GM12874 (cell line): ENCODE data around the gene RNF224.

Source experiments
- TF ChIP-seq, protein P1 (sequence below): IDR thresholded peaks from 2 replicates; pipeline ENCODE4 v1.5.1; 2011; ENCODE audit warnings: low read depth, mild to moderate bottlenecking, control low read depth, low read length, moderate library complexity; ENCODE audit not compliant: insufficient read depth

RNF224 gene

DNA sequence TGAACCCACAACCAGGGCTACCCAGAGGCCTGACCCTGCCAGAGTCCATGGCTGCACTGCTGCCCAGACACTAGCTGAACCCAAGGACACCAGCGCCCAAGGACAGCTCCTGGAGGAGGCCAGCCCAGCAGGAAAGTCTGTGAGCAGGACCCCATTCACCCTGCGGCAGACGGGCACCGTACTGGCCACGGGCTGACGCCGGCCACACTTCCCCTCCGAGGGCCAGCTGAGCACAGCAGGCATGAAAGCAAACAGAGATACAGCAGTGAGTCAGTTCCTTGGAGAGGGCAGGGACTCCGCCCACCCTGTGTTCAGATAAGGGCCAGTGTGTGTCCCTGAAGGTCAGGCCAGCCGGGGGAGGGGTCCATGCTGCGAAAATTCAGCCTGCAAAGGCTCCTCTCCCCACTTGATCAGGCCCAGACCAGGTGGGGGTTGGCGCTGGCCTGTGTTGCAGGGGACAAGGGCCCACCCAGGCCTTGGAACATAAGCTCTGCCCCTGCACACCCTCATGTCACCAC lies 8.5 kb upstream of the RNF224 start:
- TF ChIP-seq, protein P1, sequence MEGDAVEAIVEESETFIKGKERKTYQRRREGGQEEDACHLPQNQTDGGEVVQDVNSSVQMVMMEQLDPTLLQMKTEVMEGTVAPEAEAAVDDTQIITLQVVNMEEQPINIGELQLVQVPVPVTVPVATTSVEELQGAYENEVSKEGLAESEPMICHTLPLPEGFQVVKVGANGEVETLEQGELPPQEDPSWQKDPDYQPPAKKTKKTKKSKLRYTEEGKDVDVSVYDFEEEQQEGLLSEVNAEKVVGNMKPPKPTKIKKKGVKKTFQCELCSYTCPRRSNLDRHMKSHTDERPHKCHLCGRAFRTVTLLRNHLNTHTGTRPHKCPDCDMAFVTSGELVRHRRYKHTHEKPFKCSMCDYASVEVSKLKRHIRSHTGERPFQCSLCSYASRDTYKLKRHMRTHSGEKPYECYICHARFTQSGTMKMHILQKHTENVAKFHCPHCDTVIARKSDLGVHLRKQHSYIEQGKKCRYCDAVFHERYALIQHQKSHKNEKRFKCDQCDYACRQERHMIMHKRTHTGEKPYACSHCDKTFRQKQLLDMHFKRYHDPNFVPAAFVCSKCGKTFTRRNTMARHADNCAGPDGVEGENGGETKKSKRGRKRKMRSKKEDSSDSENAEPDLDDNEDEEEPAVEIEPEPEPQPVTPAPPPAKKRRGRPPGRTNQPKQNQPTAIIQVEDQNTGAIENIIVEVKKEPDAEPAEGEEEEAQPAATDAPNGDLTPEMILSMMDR, result no peak

DNA sequence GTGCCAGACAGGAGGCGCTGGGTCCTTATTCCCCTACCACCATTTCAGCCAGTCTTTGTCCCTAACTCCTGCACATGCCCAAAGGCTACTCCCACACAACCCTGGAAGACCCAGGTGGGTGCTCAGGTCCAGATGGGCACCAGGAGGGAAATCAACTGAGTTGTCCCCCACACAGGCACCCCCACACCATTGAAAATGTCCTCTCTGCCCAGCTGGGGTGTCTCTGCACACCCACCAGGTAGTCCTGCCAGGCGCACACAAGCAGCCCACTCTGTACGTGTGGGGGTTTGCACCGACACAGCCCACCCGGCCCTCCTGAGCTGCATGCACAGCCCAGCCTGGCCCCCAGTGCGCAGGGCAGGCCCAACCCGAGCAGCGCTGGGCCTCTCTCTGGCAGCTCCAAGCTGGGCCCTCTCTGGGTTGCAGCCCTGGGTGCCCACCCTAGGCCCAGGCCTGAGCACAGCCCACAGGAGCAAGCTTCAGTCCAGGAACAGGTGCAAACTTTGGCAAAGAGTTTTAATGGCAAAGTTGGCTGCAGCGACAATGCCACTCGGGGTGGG lies 7.5 kb upstream of the RNF224 start:
- TF ChIP-seq, protein P1, result no peak

DNA sequence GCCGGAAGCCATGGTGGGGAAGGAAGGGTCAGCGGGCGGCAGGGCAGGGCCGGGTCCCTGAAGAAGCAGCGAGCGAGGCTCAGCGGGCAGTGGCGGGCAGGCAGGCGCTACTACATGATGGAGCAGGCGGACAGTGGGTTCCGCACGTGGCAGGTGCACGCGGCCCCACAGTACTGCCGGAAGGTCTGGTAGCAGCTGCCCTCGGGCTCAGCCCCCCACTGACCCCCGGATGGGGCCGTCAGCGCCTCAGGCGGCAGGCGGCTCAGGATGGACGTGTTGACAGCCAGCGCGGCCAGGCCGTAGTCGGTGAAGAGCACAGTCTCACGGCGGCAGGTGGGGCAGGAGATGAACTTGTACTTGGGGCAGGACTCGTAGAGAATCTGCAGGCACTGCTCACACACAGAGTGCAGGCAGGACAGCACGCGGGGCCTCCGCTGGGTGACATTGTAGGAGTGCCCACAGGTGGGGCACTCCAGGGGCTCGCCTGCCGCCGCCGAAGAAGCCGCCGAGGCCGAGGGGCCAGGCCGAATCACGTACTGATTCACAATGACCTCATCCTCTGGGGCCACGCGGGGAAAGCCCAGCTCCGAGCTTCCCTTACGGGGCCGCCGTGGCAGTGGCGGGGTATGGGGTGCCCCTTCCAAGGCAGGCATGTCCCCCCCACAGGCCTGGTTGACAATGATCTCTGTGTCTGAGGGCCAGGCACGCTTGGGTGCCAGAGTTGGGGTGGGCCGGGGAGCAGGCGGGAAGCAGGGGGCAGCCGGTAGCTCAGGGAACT lies 6.8 kb upstream of the RNF224 start:
- TF ChIP-seq, protein P1, result no peak

DNA sequence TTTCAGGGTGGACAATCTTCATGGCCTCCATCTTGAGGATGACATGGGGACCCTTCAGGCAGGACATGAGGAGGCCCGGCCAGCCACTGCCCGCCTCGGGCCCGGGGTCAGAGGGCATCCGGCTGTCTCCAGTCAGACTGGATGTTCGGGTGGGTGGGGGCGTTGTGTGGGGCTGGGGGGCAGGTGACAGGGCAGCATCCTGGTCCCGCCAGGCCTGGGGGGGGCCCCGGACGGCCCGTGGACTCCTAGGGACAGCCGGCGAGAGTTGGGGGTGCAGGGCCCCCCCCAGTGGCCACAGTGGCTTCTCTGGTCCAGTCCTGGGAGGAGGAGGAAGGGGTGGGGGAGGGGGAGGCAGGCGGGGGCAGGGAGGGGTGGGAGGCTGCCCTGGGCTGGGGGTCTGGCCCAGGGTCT lies 6.2 kb upstream of the RNF224 start:
- TF ChIP-seq, protein P1, result no peak

DNA sequence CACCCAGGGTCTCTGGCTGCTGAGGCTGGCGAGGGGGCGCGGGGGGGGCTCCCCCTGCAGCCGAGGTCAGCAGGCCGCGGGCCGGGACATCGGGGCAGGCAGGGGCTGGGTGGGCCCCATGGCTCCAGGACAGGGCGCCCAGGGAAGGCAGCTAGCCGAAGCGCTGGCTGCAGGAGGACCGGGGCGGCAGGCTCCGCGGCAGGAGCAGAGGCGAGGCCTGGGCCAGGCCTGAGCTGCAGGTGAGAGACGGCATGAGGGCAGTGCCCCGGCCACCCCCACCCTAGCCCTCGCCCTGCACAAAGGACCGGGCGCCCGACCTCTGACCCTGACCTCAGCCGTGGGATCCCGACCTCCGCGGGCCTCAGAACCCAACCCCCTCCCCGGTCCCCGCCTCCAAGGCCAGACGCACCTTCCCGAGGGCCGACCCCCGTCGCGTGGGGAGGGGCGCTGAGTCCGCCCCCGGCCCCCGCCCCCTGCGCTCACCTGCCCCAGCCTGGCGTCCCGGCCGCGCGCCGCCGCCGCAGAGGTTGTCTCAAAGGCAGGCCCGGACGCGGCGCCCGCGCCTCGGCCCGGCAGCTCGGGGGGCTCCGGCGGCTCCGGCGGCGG lies 5.7 kb upstream of the RNF224 start:
- TF ChIP-seq, protein P1, result no peak

DNA sequence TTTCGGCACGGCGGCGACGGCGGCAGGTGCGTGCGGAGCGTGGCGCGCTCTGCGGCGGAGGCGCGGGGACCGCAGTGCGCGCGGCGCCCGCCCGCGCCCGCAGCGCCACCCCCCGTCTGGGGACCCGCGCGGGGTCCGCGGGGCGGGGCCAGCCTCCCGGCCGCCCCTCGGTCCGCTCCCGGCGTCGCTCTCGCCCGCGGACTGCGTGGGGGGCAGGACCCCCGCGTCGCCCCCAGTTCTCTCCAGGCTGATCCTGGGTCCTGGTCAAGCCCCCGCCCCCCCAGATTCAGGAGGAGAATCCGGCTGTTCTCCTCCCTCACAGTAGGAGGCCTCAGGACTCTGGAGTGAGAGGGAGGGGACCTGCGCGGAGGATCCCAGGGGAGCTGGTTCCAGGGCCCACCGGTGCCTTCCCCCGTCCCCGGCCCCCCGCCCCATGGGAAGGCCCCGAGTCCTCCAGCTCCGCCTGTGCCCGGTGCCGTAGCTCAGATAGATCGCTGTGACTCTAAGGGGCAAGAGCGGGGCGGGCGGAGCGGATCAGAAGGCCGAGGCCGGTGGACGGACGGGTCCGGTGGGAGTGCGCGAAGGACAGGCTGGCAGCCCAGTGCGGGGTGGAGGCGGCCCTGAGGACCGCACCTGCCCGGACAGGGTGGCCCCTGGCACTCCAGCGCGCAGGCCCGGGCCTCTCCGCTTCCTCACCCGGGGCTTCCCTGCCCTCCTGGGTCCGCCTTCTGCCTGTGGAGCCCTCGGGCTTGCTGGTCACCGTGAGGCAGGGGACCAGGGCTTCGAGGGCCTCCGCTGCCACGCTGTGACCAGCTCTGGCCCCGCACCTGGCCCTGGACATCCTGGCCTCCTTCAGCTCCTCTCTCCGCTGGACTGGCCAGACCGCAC lies 4.9 kb upstream of the RNF224 start, which contains the start of gene RNF208:
Gene RNF208, minus strand, starts transcription at position 51 of the 888 bp plus-strand sequence. CDS start 1,028 bp downstream, outside the sequence.
- TF ChIP-seq, protein P1, result no peak
